Measurements from ENCODE around the gene GFRA1.

The GFRA1 gene

GRCh38 chr10:116053910-116054309 lies 219.1 kb downstream of the GFRA1 start:
- TF ChIP-seq GATA3 (IDR thresholded peaks at IDR 0.05; ENCODE audit: low read depth, low read length) (no peak), GATA2 (IDR thresholded peaks at IDR 0.05; ENCODE audit: low read depth, low read length) (no peak)

DNA sequence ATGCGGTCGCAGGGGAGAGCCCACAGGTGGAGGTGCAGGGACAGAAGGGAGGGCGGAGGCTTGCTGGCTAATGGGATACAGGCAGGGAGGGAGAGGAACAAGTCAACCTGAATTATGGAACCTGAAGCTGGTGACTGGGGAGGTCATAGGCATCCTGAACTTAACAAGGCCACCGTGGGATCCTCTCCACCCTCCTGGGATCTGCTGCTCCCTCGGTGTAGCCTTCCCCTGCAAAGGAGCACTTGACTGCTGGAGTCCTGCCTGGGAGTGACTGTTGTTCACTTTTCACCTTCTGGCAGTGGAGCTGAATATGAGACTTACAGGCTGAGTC lies 223.1 kb downstream of the GFRA1 start:
- TF ChIP-seq GATA3 (IDR thresholded peaks at IDR 0.05; ENCODE audit: low read depth, low read length) (no peak), GATA2 (IDR thresholded peaks at IDR 0.05; ENCODE audit: low read depth, low read length) (no peak)

DNA sequence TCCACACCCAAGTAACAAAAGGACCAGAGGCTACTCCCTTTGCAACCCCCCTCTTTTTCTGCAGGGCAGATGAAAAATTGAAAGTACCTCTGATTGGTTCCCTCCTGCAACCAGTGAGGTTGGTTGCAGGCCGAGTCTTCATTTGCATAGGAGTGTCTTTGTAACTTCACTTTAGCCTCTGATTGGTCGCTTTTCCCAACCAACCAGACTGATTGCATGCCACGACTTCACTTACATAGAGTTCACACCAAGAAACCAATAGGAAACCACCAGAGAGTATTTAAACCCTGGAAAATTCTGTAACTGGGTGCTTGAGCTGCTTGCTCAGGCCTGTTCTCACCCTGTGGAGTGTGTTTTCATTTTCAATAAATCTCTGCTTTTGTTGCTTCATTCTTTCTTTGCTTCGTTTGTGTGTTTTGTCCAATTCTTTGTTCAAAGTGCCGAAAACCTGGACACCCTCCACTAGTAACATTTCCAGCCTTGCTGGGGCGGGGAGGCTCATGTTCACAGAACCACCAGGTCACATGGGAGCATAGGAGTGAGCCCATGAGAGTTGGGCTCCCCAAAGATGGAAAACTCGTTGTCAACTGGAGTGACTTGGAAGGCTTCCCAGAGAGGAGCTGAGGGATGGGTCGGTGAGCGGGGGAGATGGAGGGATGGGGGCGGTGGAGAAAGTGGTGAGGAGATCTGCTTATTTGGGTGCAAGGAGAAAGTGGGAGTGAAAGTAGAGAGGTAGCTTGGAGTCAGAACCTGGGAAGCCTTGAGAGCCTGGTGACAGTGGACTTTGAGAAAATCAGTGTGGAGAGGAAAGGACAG lies 223.6 kb downstream of the GFRA1 start:
- no peak for TF ChIP-seq GATA3 (IDR thresholded peaks at IDR 0.05; ENCODE audit: low read depth, low read length)
- TF ChIP-seq GATA2 (IDR thresholded peaks at IDR 0.05; ENCODE audit: low read depth, low read length) = no peak

DNA sequence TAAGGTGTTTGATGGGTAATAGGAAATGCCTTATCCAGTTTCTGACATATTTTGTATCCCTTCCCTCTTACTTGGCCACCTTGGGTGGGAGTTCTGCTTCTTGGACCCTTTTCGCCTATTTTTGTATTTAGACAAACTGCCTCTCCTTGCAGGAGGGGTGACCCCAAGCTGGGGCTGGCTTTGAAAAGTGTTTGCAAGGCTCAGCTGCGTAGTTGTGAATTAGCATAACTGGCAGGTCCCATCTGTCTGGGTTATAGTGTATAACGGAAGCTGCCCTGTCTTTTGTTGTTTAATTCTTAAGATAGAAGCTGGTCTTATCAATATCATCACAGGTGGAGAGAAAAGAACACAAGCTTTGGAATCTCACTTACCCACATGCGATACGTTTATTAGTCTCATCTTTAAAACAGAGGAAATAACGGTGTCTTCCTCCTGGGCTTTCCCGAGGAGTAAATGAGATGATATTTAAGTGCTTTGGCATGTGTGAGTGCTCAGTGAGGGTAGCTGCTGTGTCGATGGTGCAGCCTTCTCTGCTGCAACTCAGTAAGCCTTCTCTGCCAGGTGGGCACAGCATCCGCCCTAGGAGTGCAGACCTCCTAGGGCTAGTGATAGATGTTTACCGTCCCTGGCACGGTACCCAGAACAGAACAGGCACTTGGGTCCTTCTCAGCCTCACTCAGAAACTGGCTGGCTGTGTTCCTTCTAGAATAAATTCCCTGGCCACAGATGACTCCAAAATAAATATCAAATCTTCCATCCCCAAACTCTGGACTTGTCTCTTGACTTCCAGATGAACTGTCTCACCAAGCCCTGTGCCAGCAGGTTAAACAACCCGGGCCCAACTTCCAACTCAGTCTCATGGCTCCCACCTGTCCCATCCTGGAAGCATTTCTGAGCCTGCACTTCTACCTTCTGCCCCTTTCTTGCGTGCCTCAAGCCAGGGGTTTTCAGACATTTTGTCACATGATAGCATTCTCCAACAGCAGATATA lies 227.3 kb downstream of the GFRA1 start:
- no peak for TF ChIP-seq GATA3 (IDR thresholded peaks at IDR 0.05; ENCODE audit: low read depth, low read length)
- TF ChIP-seq GATA2 (IDR thresholded peaks at IDR 0.05; ENCODE audit: low read depth, low read length) = no peak

DNA sequence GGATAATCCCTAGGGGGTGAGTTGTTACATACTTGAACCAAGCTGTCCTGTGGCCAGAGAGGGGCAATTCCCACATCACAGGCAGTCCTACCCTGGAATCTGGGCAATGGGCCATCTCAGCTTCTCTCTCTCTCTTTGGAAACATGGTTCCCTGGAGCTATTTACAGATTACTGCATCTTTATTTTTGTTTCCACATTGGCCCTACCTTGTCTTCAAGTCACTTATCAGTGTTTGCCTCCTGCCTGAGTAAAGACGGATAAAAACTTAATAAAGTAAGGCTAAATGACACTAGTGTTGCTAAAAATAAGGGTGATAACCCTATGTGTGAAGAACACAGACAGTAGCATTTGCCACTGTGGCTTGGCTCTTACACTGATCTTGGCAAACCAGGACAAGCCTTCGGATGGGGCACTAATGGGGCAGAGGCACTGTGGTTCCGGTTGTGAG lies 228.2 kb downstream of the GFRA1 start:
- no peak for TF ChIP-seq GATA3 (IDR thresholded peaks at IDR 0.05; ENCODE audit: low read depth, low read length)
- no peak for TF ChIP-seq GATA2 (IDR thresholded peaks at IDR 0.05; ENCODE audit: low read depth, low read length)

DNA sequence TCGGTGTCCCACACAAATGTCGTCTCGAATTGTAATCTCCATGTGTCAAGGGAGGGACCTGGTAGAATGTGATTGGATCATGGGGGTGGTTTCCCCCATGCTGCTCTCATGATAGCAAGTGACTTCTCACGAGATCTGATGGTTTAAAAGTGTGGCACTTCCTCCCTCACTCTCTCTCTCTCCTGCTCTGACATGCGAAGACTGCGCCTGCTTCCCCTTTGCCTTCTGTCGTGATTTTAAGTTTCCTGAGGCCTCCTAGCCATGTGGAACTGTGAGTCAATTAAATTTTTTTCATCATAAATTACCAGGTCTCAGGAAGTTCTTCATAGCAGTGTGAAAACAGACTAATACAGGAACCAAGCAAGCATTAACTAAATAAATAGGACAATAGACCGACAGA lies 229.1 kb downstream of the GFRA1 start:
- TF ChIP-seq GATA2 (IDR thresholded peaks at IDR 0.05; ENCODE audit: low read depth, low read length) (no peak), GATA3 (IDR thresholded peaks at IDR 0.05; ENCODE audit: low read depth, low read length) (no peak)

DNA sequence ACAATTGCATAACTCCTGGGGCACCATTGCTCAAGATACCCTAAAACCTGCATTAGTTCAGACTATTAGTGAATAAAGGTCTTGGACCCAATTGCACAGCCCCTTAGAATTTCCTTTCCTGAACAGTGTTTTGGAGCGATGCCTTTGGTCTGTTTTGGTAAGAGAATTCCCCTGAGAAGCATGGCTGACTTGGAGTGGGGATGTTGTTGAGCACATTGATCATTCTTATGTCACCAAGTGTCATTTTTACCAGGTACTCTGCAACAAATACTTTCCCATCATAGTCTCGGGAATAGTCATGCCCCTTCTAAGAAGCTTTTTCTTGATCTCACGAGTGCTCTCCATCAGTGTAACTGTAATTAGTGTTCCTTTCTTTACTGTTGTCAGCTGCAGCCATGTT lies 229.7 kb downstream of the GFRA1 start:
- TF ChIP-seq GATA2 (IDR thresholded peaks at IDR 0.05; ENCODE audit: low read depth, low read length) (no peak), GATA3 (IDR thresholded peaks at IDR 0.05; ENCODE audit: low read depth, low read length) (no peak)

- no peak for TF ChIP-seq GATA2 (IDR thresholded peaks at IDR 0.05; ENCODE audit: low read depth, low read length)
- TF ChIP-seq GATA3 (IDR thresholded peaks at IDR 0.05; ENCODE audit: low read depth, low read length) = no peak
Measured at GRCh38 chr10:116041948-116042347, 231.1 kb downstream of the GFRA1 start.

- TF ChIP-seq GATA2 (IDR thresholded peaks at IDR 0.05; ENCODE audit: low read depth, low read length) (no peak), GATA3 (IDR thresholded peaks at IDR 0.05; ENCODE audit: low read depth, low read length) (no peak)
Measured at GRCh38 chr10:116039612-116040011, 233.4 kb downstream of the GFRA1 start.

DNA sequence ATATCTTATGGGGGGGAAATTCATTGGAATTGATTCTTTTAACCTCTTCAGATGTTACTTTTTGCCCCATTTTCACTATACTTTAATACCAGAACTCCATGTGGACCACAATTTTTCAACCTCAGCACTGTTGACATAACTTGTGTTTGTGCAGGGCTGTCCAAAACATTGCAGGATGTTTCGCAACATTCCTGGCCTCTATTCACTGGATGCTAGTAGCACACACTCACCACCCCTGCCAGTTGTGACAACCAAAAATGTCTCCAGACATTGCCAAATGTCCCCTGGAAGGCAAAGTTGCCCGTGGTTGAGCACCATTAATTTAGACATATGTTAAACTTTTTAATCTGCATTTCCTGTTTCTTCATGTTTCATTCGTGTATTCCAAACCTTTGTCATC lies 234.7 kb downstream of the GFRA1 start:
- TF ChIP-seq GATA2 (IDR thresholded peaks at IDR 0.05; ENCODE audit: low read depth, low read length) (no peak), GATA3 (IDR thresholded peaks at IDR 0.05; ENCODE audit: low read depth, low read length) (no peak)

GRCh38 chr10:116030576-116030975 lies 242.4 kb downstream of the GFRA1 start:
- TF ChIP-seq GATA3 (IDR thresholded peaks at IDR 0.05; ENCODE audit: low read depth, low read length) = no peak
- no peak for TF ChIP-seq GATA2 (IDR thresholded peaks at IDR 0.05; ENCODE audit: low read depth, low read length)

DNA sequence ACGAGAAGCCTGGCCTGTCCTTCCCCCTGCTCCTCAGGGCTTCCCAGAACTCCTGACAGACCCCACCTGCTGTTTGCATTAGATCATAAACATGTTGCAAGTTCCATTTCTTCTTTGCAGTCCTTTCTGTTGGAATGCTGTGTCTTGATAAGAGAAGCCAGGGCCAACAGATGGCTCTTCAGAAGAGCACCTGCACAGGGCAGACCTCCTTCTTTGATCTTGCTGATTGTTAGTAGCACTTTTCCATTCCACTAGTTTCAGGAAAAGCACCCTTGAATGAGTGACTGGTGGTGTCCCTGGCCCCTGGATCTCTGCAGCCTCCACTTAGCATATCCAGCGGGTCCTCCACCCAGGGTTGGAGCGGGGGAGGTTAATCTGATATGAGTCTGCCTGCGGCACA lies 243.2 kb downstream of the GFRA1 start:
- TF ChIP-seq GATA2 (IDR thresholded peaks at IDR 0.05; ENCODE audit: low read depth, low read length) = no peak
- no peak for TF ChIP-seq GATA3 (IDR thresholded peaks at IDR 0.05; ENCODE audit: low read depth, low read length)

GRCh38 chr10:116027355-116027754 lies 245.7 kb downstream of the GFRA1 start:
- no peak for TF ChIP-seq GATA2 (IDR thresholded peaks at IDR 0.05; ENCODE audit: low read depth, low read length)
- no peak for TF ChIP-seq GATA3 (IDR thresholded peaks at IDR 0.05; ENCODE audit: low read depth, low read length)

- TF ChIP-seq GATA2 (IDR thresholded peaks at IDR 0.05; ENCODE audit: low read depth, low read length) (no peak), GATA3 (IDR thresholded peaks at IDR 0.05; ENCODE audit: low read depth, low read length) (no peak)
Measured at GRCh38 chr10:116026725-116027124, 246.3 kb downstream of the GFRA1 start.
